NCI-H2196 (cell line): ENCODE results near the gene BAX.

Experiments used
- DNase-seq: peaks from one replicate; lab custom pipeline; 2025; ENCODE audit not compliant: unreplicated experiment; lab: John Stamatoyannopoulos, UW

Gene BAX

GRCh38 chr19:48928164-48929025 is 26.3 kb upstream of the BAX start:
- peak; percentile 41 for DNase-seq

DNA sequence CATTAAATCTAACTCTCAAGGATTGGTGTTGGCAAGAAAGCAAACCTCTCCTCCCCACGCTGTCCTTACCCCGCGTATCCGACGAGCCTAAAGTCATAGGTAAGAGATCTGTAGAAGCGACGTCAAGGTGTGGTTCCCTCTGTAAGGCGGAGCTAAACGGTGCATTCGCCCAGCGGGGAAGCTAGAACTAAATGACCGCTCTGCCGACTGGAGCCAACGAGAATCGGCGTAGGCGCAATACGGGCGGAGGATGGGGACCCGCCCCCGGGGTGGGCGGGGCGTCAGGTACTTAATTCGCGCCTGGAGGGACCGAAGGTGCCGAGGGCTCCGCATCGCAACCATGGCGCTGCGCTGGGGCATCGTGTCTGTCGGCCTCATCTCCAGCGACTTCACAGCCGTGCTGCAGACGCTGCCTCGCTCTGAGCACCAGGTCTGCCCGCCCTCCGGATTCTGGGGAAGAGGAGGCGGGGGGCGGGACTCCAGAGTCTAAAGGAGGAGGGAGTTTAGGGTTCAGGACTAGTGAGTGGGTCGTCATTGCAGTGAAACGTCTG is 21.2 kb upstream of the BAX start, which contains the start of gene DHDH:
DHDH (plus strand) TSS at position 318 of the 551 bp plus-strand sequence; CDS start at position 341, 23 bp downstream.
- peak; percentile 96 for DNase-seq

DNA sequence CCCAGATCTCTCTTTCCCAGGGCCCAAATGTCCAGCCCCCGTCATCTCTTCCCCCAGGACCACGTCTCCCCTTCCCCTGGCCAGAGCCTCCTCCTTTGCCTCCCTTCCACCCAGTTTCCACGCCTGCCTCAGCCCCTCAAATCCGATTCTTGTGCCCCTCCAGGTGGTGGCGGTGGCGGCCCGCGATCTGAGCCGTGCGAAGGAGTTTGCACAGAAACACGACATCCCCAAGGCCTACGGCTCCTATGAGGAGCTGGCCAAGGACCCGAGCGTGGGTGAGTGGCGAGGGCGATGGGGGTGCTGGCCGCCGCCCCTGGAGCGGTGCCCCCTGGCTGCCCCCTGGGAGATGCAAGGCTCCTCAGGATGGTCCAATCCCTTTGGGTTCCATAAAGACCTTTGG is 19.8 kb upstream of the BAX start:
- DNase-seq, result no peak

DNA sequence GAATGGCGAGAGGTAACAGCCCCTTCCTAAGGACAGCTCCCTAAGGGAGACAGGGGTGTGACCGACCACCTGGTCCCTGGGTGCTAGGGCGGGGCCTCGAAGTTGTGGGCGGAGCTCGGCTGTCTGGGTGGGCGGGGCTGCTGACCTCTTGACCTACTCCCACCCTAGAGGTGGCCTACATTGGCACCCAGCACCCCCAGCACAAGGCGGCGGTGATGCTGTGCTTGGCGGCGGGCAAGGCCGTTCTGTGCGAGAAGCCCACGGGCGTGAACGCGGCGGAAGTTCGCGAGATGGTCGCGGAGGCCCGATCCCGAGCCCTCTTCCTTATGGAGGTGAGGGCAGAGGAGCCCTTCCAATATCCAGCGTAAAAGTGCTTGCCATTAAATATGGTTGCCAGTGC is 18.8 kb upstream of the BAX start:
- no peak for DNase-seq

DNA sequence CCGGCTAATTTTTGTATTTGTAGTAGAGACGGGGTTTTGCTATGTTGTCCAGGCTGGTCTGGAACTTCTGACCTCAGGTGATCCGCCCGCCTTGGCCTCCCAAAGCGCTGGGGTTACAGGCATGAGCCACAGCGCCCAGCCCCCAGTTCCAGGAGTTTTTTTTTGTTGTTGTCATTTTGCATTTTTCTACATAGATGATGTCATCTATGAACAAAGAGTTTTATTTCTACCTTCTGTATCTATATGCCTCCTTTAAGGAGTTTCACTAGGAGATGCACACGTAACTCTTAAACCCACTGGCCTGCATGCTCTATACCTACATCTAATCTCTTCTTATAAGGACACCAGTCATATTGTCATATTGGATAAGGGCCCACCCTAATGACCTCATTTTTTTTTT is 16.4 kb upstream of the BAX start:
- DNase-seq, result no peak

DNA sequence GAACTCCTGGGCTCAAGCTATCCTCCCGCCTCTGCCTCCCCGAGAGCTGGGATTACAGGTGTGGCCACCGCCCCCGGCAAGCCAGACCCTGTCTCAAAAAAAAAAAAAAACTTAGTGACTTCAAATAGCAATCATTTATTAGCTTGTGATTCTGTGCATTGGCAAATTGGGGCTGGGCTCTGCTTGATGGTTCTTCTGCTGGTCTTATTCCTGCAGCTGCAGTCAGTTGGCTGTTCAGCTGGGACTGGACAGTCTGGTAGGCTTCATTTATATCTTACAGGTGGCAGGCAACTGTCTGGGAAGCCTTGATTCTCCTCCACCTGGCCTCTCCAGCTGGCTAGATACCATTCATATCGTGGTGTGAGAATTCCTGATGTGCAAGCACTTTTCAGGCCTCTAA is 13.8 kb upstream of the BAX start:
- DNase-seq, result no peak

- DNase-seq, result no peak
These were observed 11.6 kb upstream of the BAX start for GRCh38 chr19:48943081-48943480.

GRCh38 chr19:48945415-48945814 is 9.3 kb upstream of the BAX start:
- no peak for DNase-seq

DNA sequence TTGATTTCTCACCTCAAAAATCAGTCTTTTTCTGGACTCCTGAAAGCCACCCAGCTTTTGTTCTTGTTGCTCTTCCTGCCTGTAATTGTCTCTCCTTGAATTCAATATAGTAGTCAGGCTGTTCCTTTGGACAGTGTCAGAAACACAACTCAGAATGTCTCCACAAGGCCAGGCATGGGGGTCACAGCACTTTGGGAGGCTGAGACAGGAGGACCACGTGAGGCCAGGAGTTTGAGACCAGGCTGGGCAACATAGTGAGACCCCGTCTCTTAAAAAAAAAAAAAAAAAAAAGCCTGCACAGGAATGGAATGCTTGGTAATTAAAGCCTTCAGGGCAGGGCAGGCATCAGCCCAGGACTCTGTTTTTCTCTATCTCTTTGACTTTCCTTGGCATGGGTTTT is 8.9 kb upstream of the BAX start:
- DNase-seq, result no peak

DNA sequence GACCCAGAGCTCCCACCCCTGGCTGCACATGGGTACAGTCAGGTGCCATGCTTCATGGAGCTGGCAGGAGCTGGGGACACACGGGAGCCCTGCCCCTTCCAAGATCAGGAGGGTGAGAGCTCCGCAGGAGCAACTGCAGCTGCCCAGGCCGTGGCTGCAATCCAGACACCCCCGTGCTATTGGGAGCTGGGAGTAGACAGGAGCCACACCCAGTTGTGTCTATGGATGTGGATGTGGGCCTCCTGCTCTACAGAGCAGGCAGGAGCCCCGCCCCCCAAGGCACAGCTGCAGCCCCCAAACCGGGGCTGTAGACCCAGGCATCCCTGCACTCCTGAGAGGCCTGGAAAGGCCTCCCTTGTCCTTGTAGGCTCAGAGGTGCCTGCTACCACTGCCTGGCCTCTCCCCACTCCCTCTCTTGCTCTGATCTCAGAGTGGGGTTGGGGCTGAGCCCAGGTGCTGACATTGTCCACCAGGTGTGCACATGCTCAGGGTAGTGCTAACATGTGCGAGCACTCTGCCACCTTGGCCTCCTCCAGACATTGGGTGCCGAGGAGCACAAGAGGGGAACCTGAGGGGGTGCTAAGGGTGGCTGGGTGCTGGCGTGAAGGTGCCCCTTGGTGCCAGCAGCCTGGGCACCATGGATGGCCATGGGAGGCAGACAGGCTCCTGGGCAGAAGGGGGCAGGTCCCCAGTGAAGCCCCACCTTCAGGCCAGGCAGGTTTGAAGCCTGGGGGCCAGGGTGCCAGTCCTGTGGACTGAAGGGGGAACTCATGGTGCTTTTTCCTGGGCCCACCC is 8.0 kb upstream of the BAX start:
- DNase-seq, result no peak

- no peak for DNase-seq
These were observed 7.5 kb upstream of the BAX start for GRCh38 chr19:48947258-48947542.

DNA sequence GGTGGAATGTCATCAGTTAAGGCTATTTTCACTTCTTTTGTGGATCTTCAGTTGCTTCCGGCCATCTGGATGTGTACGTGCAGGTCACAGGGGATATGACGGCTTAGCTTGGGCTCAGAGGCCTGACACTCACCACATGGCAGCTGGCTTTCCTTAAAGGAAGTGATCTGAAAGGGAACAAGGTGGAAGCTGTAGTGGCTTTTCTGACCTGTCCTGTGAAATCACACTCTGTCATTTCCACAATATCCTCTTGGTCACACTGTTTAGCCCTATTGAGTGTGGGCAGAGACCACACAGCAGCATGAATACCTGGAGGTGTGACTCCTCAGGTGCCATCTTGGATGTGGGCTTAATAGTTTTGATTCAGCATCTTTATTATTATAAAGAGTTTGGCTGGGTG is 4.5 kb upstream of the BAX start:
- DNase-seq, result no peak

GRCh38 chr19:48950830-48951519 is 3.7 kb upstream of the BAX start:
- no peak for DNase-seq

DNA sequence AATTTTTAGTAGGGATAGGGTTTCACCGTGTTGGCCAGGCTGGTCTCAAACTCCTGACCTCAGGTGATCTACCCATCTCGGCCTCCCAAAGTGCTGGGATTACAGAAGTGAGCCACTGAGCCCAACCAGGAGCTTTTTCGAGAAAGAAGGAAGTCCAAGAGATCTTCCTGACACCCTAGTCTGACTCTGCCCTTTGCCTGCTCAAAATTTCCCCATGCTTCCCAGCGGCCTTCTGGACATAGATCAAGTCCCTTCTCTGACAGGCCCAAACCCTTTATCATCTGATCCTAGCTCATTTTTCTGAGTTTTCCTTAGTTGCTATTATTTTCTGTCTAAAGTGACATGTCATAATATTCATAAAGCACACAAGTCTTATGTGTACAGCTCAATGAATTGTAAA is 1.5 kb upstream of the BAX start:
- no peak for DNase-seq

- no peak for DNase-seq
These were observed 583 bp upstream of the BAX start for GRCh38 chr19:48953990-48954594.

- no peak for DNase-seq
These were observed 758 bp downstream of the BAX start for GRCh38 chr19:48955308-48955958.

DNA sequence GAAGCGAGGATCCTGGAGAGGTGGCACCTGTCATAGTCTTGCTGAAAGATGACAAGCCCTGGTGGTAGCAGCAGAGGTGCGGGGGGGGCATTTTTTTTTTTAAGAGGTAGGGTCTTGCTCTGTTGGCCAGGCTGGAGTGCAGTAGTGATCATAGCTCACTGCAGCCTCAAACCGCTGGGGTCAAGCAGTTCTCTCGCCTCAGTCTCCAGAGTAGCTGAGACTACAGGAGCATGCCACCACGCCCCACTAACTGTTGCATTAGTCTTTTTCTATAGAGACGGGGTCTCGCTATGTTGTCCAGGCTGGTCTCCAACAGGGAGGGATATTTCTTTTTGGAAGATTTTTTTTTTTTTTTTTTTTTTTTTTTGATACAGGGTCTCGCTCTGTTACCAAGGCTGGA is 3.3 kb downstream of the BAX start:
- DNase-seq, result no peak

- DNase-seq, result no peak
These were observed 4.9 kb downstream of the BAX start for GRCh38 chr19:48959341-48960239.

- DNase-seq, result no peak
These were observed 6.5 kb downstream of the BAX start for GRCh38 chr19:48961051-48961649.
